Naive B cell (primary cell): ENCODE results near the gene TMEM63B. TPM values are rescaled to one million over a fixed set of nuclear protein-coding genes. Genes with fewer than 3 reads are reported as not detected.
A peak's percentile ranks its signal among the peaks of the same experiment; 100 is the strongest.
"Not testable (repeated sequence)": the region's sequence is repeated elsewhere in the genome, so short reads cannot be mapped to it uniquely, and the experiment has no call there.

Experiments used
- ATAC-seq, 2 donors: fragments of 150-1000 bp; cut with Tn5 transposase; 2 replicates each; pipeline ENCODE4 v1.10.0; 2021; ENCODE audit warnings: low read depth in 2 of 2, mild to moderate bottlenecking in 2 of 2, moderate library complexity in 2 of 2
- DNase-seq: peaks from one replicate; pipeline ENCODE4 v3.0.0; 2022
- H3K27ac Mint-ChIP-seq, 6 donors: one replicate each; pipeline ENCODE4 v1.8.0; 2020 to 2022; ENCODE audit warnings: mild to moderate bottlenecking in 6 of 6, mixed read lengths in 6 of 6, moderate library complexity in 5 of 6, inconsistent platforms in 2 of 6
- H3K27me3 Mint-ChIP-seq, 3 donors: one replicate each; pipeline ENCODE4 v1.8.0; 2021 to 2022; ENCODE audit warnings: mixed read lengths in 3 of 3, mild to moderate bottlenecking in 1 of 3
- H3K36me3 Mint-ChIP-seq, 2 donors: one replicate each; pipeline ENCODE4 v1.8.0; 2020 to 2022; ENCODE audit warnings: mixed read lengths in 2 of 2, inconsistent platforms in 1 of 2, mild to moderate bottlenecking in 1 of 2
- H3K4me1 Mint-ChIP-seq, 3 donors: one replicate each; pipeline ENCODE4 v1.8.0; 2020 to 2022; ENCODE audit warnings: mixed read lengths in 3 of 3, inconsistent platforms in 1 of 3, mild to moderate bottlenecking in 1 of 3, moderate library complexity in 1 of 3
- H3K4me3 Mint-ChIP-seq, 8 donors: one replicate each; pipeline ENCODE4 v1.8.0; 2020 to 2022; ENCODE audit warnings: mild to moderate bottlenecking in 8 of 8, mixed read lengths in 8 of 8, moderate library complexity in 8 of 8, inconsistent platforms in 2 of 8
- H3K9me3 Mint-ChIP-seq, 7 donors: one replicate each; pipeline ENCODE4 v1.8.0; 2020 to 2022; ENCODE audit warnings: mixed read lengths in 7 of 7, mild to moderate bottlenecking in 5 of 7, inconsistent platforms in 2 of 7, moderate library complexity in 1 of 7
- polyA plus RNA-seq, 6 donors: library from polyadenylated mRNA; unstranded; fragments of 300-500 nt; fragmentation: Illumina TruSeq; gene quantifications; one replicate each; pipeline ENCODE4 v1.2.3, GENCODE V29; 2021; ENCODE audit warnings: low read depth in 6 of 6

The TMEM63B gene
- polyA plus RNA-seq, 6 donors from 2014 or later: 0.38 to 1.6 (median 0.50) TPM; not detected in 1

DNA sequence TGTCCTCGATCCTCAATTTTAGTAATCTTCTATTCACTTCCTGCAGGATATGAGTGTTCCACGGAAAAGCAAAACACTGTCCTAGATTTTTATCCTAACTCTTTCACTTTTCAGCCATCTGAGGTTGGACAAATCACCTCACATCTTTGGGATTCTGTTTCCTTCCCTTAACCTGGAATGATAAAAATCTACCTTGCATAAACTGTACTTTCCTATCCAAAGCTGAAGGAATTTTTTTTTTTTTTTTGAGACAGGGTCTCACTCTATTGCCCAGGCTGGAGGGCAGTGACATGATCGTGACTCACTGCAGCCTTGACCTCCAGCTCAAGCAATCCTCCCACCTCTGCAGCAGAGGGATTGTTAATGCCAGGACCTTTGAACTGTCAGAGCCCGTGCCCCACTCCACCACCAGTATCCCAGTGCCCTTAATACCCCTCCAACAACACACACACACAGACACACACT is 51.8 kb downstream of the TMEM63B start:
- Mint-ChIP-seq H3K4me3 (peak overlapping the region in 1 of 8 donors; percentile 2), H3K27ac (peak overlapping the region in 1 of 6 donors; percentile 36), H3K4me1 (peaks cover 10 to 20% (median 17%) of the 10 kb centered on the region in 3 donors), H3K9me3 (no peaks in the 10 kb centered on the region), H3K27me3 (peaks cover 0 to 21% (median 8%) of the 10 kb centered on the region in 3 donors), H3K36me3 (no peaks in the 10 kb centered on the region)
- DNase-seq: no peak
- no peak for ATAC-seq

DNA sequence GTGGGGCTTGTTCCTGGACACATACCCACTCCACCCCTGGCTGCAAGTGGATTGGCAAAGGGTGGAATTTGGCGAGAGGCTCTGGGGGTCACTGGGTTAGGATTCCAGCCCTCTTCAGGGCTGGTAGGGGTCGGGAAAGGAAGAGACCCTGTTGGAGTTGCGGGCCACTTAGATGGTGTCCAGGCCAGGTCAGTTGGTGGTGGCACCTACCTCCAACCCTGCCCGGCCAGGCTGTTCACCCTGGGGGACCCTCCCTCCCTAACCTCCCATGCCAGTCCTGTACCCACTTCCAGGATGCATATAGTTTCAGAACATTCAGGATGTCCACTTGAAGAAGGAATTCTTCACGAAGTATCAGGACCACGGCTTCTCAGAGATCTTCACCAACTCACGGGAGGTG is 52.3 kb downstream of the TMEM63B start:
- peaks cover 10 to 20% (median 17%) of the 10 kb centered on the region in 3 donors for H3K4me1 Mint-ChIP-seq
- no peaks in the 10 kb centered on the region for H3K36me3 Mint-ChIP-seq
- DNase-seq (no peak), ATAC-seq (no peak)
- no peaks in the 10 kb centered on the region for H3K9me3 Mint-ChIP-seq
- peaks cover 0 to 25% (median 8%) of the 10 kb centered on the region in 3 donors for H3K27me3 Mint-ChIP-seq
- H3K27ac Mint-ChIP-seq: peak overlapping the region in 3 of 6 donors; percentile 27 to 66 (median 36)
- no peak overlapping the region for H3K4me3 Mint-ChIP-seq

DNA sequence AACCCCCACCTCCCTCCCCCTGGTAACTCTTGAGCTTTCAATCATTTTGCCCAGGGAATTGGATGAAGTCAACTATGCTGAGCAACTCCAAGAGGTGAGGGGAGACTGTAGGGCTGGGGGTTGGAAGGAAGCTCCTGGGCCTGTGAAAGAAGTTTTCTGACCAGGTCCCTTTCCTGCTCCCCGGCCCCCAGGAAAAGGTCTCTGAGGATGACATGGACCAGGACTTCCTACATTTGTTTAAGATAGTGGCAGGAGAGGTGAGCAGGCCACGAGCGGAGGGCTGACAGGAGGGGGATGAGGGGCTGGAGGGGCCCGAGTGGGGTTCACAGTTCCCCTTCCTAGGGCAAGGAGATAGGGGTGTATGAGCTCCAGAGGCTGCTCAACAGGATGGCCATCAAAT is 53.1 kb downstream of the TMEM63B start:
- peaks cover 3 to 29% (median 5%) of the 10 kb centered on the region in 3 donors for H3K27me3 Mint-ChIP-seq
- DNase-seq (no peak), ATAC-seq (no peak)
- no peak overlapping the region for H3K4me3 Mint-ChIP-seq
- peaks cover 10 to 20% (median 17%) of the 10 kb centered on the region in 3 donors for H3K4me1 Mint-ChIP-seq
- H3K27ac Mint-ChIP-seq: peak overlapping the region in 1 of 6 donors; percentile 27
- H3K9me3 Mint-ChIP-seq: no peaks in the 10 kb centered on the region
- H3K36me3 Mint-ChIP-seq: no peaks in the 10 kb centered on the region

DNA sequence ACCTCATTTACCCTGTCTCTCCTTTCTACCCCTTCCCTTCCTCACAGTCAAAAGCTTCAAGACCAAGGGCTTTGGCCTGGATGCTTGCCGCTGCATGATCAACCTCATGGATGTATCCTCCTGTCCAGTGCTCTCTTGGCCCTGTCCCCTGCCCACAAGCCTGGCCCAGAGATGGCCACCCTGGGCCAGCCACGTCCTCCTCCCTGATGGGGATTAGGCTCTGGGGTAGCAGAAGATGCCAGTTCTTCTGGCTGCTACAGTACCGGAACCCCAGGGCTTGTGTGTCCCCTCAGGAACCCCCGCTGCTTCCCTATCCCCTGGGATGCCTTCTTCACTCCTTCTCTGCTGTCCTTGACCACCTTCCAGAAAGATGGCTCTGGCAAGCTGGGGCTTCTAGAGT is 53.5 kb downstream of the TMEM63B start:
- ATAC-seq: no peak
- H3K36me3 Mint-ChIP-seq: no peaks in the 10 kb centered on the region

GRCh38 chr6:44181784-44182183 is 54.4 kb downstream of the TMEM63B start:
- not testable (repeated sequence) for DNase-seq, ATAC-seq, H3K9me3 Mint-ChIP-seq, H3K4me3 Mint-ChIP-seq, H3K36me3 Mint-ChIP-seq, H3K27ac Mint-ChIP-seq
- peaks cover 10 to 17% (median 13%) of the 10 kb centered on the region in 3 donors for H3K4me1 Mint-ChIP-seq
- peaks cover 10 to 31% (median 17%) of the 10 kb centered on the region in 3 donors for H3K27me3 Mint-ChIP-seq

More for the DNA sequence above, 53.5 kb downstream of the TMEM63B start:
- Mint-ChIP-seq H3K4me3 (no peak overlapping the region), H3K9me3 (no peaks in the 10 kb centered on the region), H3K27me3 (peaks cover 5 to 34% (median 10%) of the 10 kb centered on the region in 3 donors), H3K27ac (no peak overlapping the region), H3K4me1 (peaks cover 11 to 21% (median 17%) of the 10 kb centered on the region in 3 donors)
- no peak for DNase-seq

- Mint-ChIP-seq H3K36me3 (no peaks in the 10 kb centered on the region), H3K4me3 (no peak overlapping the region), H3K9me3 (no peaks in the 10 kb centered on the region), H3K27me3 (peaks cover 10 to 22% (median 17%) of the 10 kb centered on the region in 3 donors), H3K4me1 (peaks cover 0 to 7% (median 7%) of the 10 kb centered on the region in 3 donors), H3K27ac (no peak overlapping the region)
- no peak for DNase-seq
- no peak for ATAC-seq
Observed at GRCh38 chr6:44182911-44183390, 55.6 kb downstream of the TMEM63B start.

DNA sequence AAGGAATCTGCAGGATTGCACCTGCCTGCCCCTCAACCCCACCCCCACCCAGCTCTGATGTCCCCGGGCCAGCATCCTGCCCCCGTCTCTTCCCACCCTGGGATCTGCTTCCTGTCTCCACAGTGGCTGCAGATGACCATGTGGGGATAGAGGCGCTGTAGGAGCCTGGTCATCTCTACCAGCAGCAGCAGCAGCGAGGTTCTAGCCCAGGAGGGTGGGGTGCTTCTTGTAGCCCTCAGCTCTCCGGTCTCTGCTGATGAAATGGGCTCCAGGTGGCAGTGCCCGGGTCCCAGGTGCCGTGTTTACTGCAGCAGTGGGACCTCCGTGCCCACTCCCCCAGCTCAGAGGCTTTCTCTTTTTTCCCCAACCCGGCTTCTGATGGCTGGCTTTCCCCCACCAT is 56.4 kb downstream of the TMEM63B start:
- no peaks in the 10 kb centered on the region for H3K9me3 Mint-ChIP-seq
- H3K27ac Mint-ChIP-seq: no peak overlapping the region
- DNase-seq (no peak), ATAC-seq (no peak)
- H3K36me3 Mint-ChIP-seq: no peaks in the 10 kb centered on the region
- peaks cover 0 to 7% (median 6%) of the 10 kb centered on the region in 3 donors for H3K4me1 Mint-ChIP-seq
- H3K27me3 Mint-ChIP-seq: peaks cover 10 to 22% (median 17%) of the 10 kb centered on the region in 3 donors
- H3K4me3 Mint-ChIP-seq: no peak overlapping the region

DNA sequence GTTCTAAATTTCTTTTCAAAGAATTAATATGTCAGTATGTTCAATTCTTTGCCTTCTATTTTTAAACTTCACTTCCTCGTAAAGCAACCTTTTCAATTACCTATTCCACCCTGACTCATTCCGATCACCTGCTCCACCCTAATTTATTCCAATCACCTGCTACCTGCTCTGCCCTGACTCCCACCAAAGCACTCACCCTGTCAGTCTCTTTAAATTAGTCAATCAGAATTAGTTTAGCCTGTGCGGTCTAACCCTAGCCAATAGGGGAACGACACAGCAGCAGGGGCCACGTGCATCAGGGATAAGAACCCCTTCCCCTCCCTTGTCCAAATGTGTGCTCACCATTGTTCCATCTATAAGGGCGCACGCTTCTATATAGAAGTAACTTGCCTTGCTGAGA is 58.0 kb downstream of the TMEM63B start:
- not testable (repeated sequence) for H3K36me3 Mint-ChIP-seq, H3K4me3 Mint-ChIP-seq, ATAC-seq, DNase-seq, H3K9me3 Mint-ChIP-seq, H3K4me1 Mint-ChIP-seq
- H3K27ac Mint-ChIP-seq: peak overlapping the region in 1 of 6 donors; percentile 8
- H3K27me3 Mint-ChIP-seq: peaks cover 7 to 22% (median 17%) of the 10 kb centered on the region in 3 donors

DNA sequence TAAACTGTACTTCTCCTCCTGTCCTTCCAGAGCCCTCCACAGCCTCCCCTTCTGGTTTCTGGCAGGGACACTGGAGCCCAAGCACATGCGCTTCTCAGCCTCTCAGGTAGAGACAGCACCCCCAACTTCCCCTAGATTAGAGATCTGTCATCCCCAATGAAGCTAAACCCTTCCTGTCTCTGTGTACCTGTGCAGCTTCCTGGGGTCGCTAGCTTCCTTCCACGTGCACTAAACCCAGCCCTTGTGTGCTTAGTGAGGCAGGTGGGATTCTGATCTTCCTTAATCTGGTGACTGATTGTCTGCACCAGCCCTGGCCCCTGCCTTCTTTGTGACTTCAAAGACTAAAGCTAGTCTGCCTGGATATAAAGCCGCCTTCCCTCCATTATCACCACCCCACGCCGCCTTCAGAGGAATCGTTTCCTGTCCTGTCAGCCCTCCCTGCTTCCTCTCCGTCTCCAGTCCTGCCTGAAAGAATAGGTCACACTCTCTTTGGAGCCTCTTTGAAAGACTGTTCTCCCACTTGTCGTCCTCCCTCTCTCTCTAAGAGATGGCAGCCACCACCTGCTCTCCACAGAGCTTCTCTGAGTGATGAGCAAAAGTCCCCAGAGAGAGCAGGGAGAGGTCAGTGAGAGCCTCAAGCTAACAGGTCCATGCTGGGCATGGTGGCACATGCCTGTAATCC is 58.7 kb downstream of the TMEM63B start:
- H3K36me3 Mint-ChIP-seq: no peaks in the 10 kb centered on the region
- no peak overlapping the region for H3K27ac Mint-ChIP-seq
- peaks cover 7 to 22% (median 17%) of the 10 kb centered on the region in 3 donors for H3K27me3 Mint-ChIP-seq

DNA sequence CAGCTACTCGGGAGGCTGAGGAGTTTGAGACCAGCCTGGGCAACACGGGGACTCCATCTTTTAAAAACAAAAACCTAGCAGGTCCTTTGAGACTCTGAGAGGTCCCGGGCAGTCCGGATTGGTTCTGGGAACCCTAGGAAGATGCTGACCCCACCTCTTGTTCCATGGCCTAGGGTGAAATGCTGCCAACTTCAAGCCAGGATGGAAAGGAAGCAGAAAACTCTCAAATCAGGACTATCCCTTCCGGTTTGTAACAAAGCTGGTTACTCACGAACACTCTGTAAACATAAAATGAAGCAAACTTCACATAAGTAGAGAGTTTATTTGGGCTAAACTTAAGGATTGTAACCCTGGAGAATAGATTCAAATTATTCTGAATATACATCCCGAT is 59.3 kb downstream of the TMEM63B start:
- DNase-seq (no peak), ATAC-seq (no peak)
- Mint-ChIP-seq H3K27me3 (peaks cover 7 to 22% (median 17%) of the 10 kb centered on the region in 3 donors), H3K4me1 (peaks cover 0 to 7% (median 6%) of the 10 kb centered on the region in 3 donors), H3K9me3 (no peaks in the 10 kb centered on the region), H3K27ac (peak overlapping the region in 1 of 6 donors; percentile 39), H3K36me3 (no peaks in the 10 kb centered on the region), H3K4me3 (no peak overlapping the region)

More for the DNA sequence above, 58.7 kb downstream of the TMEM63B start:
- DNase-seq (no peak), ATAC-seq (no peak)
- peak overlapping the region in 1 of 8 donors; percentile 31 for H3K4me3 Mint-ChIP-seq
- H3K4me1 Mint-ChIP-seq: peaks cover 0 to 7% (median 6%) of the 10 kb centered on the region in 3 donors
- H3K9me3 Mint-ChIP-seq: no peaks in the 10 kb centered on the region

DNA sequence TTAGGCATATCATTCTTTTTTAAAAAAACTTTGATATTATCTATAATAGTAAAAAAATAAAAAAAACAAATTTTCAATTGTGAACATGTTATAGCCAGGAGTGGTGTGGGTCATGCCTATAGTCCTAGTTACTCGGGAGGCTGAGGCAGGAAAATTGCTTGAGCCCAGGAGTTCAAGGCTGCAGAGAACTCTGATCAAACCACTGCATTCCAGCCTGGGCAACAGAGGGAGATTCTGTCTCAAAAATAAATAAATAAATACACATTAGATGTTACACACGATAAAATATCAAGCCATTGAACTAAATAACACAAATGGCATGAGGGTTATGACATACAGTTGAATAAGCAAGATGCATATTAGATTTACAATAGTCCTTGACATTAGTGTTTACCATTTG is 61.5 kb downstream of the TMEM63B start:
- Mint-ChIP-seq H3K27ac (no peak overlapping the region), H3K9me3 (no peaks in the 10 kb centered on the region), H3K27me3 (peaks cover 12 to 39% (median 34%) of the 10 kb centered on the region in 3 donors), H3K4me3 (no peak overlapping the region), H3K4me1 (peaks cover 0 to 8% (median 7%) of the 10 kb centered on the region in 3 donors), H3K36me3 (no peaks in the 10 kb centered on the region)
- no peak for DNase-seq
- no peak for ATAC-seq

DNA sequence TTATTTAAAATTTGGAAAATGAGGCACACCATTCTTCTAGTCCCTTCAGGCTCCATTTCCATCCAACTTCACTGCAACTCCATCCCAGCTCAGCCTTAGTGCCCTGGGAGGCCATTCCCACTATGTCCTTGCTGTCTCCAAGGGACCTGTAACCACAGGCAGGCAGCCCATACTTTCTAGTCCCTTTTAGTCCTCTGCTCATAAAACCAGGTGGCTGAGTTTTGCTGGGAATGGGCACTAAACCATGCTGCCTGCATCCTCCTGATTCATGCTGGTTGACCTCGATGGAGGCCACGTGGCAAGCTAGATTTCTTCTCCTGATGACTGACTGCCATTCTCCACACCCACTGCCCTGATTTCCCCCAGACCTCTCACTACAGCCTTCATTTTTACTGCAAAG is 61.9 kb downstream of the TMEM63B start:
- peaks cover 0 to 8% (median 7%) of the 10 kb centered on the region in 3 donors for H3K4me1 Mint-ChIP-seq
- no peak overlapping the region for H3K27ac Mint-ChIP-seq
- no peaks in the 10 kb centered on the region for H3K36me3 Mint-ChIP-seq
- no peak overlapping the region for H3K4me3 Mint-ChIP-seq
- DNase-seq (no peak), ATAC-seq (no peak)
- peaks cover 12 to 37% (median 35%) of the 10 kb centered on the region in 3 donors for H3K27me3 Mint-ChIP-seq
- H3K9me3 Mint-ChIP-seq: no peaks in the 10 kb centered on the region

DNA sequence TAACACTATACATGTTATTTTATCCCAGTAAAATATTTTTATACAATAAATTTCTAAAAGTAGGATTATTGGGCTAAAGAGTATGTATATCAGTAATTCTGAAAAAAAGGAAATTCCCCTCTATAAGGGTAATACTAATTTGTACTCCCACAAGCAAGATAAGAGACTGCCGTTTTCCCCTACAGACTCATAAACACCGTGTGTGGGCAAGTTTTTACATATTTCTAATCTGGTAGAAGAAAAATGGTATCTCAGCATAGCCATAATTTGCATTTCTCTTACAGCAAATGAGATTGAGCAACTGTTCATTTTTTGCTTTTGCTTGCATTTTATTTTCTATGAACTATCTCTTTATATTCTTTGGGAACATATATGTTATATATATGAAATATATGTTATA is 63.4 kb downstream of the TMEM63B start:
- no peaks in the 10 kb centered on the region for H3K36me3 Mint-ChIP-seq
- no peak overlapping the region for H3K27ac Mint-ChIP-seq
- ATAC-seq (no peak), DNase-seq (no peak)
- H3K4me3 Mint-ChIP-seq: no peak overlapping the region
- H3K9me3 Mint-ChIP-seq: no peaks in the 10 kb centered on the region
- peaks cover 12 to 34% (median 30%) of the 10 kb centered on the region in 3 donors for H3K27me3 Mint-ChIP-seq
- H3K4me1 Mint-ChIP-seq: peaks cover 0 to 8% (median 7%) of the 10 kb centered on the region in 3 donors
